ENCODE results near the gene NFATC2. TPM values are rescaled to one million over a fixed set of nuclear protein-coding genes. Genes with fewer than 3 reads are reported as not detected.

NFATC2 gene
- total and polyA plus RNA-seq, 8 donors, result 1.5 to 8.3 (median 4.3) TPM

DNA sequence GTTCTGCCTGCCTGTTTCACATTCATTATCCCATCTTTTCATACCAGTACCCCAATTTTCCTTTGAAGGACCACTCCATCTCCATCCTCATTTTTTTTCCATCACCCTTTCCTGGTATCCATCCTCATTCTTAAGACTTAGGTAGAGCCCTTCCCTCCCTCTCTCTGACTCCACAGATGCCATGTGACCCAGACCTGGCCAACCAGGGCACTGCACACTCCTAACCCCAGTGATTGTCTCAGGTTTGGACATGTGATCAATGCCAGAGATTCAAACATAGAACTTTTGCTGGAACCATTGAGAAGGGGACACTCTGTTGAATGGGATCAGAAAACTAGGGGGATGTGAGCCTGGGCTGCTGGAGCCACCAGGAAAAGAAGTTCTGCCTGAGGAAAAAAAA, 39.1 kb upstream of the NFATC2 start:
- no peaks in the 10 kb centered on the region for H3K4me1 ChIP-seq
- DNase-seq (no peak), ATAC-seq (no peak), FAIRE-seq (no peak)
- H3K27ac ChIP-seq, result no peak overlapping the region
- TF ChIP-seq, protein P1, sequence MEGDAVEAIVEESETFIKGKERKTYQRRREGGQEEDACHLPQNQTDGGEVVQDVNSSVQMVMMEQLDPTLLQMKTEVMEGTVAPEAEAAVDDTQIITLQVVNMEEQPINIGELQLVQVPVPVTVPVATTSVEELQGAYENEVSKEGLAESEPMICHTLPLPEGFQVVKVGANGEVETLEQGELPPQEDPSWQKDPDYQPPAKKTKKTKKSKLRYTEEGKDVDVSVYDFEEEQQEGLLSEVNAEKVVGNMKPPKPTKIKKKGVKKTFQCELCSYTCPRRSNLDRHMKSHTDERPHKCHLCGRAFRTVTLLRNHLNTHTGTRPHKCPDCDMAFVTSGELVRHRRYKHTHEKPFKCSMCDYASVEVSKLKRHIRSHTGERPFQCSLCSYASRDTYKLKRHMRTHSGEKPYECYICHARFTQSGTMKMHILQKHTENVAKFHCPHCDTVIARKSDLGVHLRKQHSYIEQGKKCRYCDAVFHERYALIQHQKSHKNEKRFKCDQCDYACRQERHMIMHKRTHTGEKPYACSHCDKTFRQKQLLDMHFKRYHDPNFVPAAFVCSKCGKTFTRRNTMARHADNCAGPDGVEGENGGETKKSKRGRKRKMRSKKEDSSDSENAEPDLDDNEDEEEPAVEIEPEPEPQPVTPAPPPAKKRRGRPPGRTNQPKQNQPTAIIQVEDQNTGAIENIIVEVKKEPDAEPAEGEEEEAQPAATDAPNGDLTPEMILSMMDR (IDR thresholded peaks at IDR 0.05), result no peak
- intact Hi-C loops (cut with DNase I), result no loop called here
- no peaks in the 10 kb centered on the region for H3K27me3 ChIP-seq
- H3K4me3 ChIP-seq, result no peak overlapping the region
- no peaks in the 10 kb centered on the region for H3K36me3 ChIP-seq
- no peaks in the 10 kb centered on the region for H3K9me3 ChIP-seq

DNA sequence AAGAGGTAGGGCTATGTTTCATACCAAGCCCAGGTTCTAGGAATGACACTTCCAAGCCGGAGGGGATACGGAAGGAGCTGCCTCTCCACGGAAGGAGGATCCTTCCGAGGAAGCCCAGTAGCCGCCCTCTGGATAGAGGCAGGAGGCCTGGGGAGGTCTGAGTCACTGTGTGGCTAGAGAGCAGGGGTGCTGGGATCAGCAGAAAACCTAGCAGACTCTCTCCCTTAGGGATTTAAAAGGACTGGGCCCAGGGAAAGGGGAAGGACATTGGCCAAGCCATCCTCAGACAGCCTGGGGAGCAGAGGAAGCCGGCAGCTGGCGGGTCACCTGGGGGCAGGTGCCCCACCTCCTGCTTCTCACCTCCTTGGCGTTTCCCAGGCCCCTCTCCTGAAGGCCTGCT, 36.6 kb upstream of the NFATC2 start:
- Histone ChIP-seq H3K4me3 (no peak overlapping the region), H3K36me3 (no peaks in the 10 kb centered on the region), H3K4me1 (no peaks in the 10 kb centered on the region), H3K27ac (no peak overlapping the region), H3K27me3 (no peaks in the 10 kb centered on the region), H3K9me3 (no peaks in the 10 kb centered on the region)
- ATAC-seq, result peak in 2 of 4 donors; percentile 29
- FAIRE-seq, result no peak
- intact Hi-C loops (cut with DNase I), result no loop called here
- DNase-seq, result no peak
- WGBS, 2 donors, result 76 to 78% methylated on average over 8 of the region's 8 CpGs
- TF ChIP-seq, protein P1 (IDR thresholded peaks at IDR 0.05), result no peak

DNA sequence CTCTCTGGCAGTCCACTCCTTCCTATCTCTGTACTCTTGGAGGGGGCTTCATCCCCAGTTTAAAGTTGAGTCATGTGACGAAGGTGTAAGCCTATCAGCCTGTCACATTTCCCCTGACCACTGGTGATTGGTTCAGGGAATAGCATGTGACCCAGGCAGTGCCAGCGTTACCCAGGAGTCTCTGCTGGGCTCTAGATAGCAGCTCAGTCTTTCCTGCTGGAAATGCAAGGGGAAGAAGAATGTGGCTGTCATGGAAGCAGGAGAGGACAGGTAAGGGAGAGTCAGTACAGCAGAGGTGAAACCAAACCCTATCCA, 35.6 kb upstream of the NFATC2 start:
- Histone ChIP-seq H3K4me3 (no peak overlapping the region), H3K27ac (no peak overlapping the region), H3K36me3 (no peaks in the 10 kb centered on the region), H3K9me3 (no peaks in the 10 kb centered on the region), H3K4me1 (no peaks in the 10 kb centered on the region), H3K27me3 (no peaks in the 10 kb centered on the region)
- intact Hi-C loops (cut with DNase I), result no loop called here
- ATAC-seq (no peak), DNase-seq (no peak), FAIRE-seq (no peak)
- TF ChIP-seq, protein P1 (IDR thresholded peaks at IDR 0.05), result no peak
- 85 to 87% methylated on average over 2 of the region's 2 CpGs for WGBS, 2 donors

DNA sequence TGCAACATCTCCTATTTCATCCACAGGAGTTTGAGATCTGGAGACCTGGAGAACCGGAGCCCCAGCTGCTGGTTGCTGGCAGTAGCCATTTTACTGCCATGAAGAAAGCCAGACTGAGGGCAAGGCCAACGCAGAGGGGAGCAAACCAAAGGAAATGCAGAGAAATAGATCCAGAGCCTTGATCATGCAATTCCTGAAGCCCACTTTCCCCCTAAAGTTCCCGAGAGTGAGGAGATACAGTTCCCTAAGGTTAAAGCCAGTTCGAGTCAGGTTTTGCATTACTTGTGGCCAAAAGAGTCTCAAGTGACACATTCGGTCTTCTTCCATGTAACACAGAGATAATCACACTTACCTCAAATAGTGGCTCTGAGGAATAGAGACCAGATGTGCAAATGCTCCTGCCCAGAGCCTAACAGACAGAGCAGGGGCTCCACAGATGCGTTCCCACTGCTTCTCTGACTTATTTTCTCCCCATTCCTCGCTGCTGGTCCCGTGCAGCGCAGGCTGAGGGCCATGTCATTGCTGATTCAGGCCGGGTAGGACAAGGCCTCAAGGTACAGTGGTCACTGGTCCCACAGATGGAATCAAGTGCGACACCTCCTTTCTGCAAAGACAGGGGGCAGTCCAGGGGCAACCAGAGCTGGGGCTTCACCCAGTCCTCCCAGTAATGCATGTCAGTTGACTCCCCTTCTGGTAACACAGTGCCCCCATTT, 35.1 kb upstream of the NFATC2 start:
- DNase-seq, result no peak
- Histone ChIP-seq H3K27me3 (no peaks in the 10 kb centered on the region), H3K36me3 (no peaks in the 10 kb centered on the region), H3K4me1 (no peaks in the 10 kb centered on the region), H3K27ac (no peak overlapping the region), H3K4me3 (no peak overlapping the region), H3K9me3 (no peaks in the 10 kb centered on the region)
- WGBS, 2 donors, result 86 to 92% methylated on average over 11 of the region's 11 CpGs
- FAIRE-seq, result no peak
- ATAC-seq, result no peak
- intact Hi-C loops (cut with DNase I), result no loop called here
- TF ChIP-seq, protein P1 (IDR thresholded peaks at IDR 0.05), result no peak

DNA sequence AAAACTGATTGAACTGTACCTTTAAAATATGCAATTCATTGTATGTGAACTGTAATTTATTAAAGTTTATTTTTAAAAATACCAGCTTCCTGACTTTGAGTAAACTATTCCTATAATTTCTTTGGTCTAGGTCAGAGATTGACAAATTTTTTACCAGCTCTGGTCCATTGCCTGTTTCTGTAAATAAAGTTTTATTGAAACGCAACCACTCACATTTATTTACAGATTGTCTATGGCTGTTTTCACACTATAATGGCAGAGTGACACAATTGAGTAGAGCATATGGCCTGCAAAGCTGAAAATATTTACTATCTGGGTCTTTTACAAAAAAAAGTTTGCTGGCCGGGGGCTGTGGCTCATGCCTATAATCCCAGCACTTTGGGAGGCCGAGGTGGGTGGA, 33.0 kb upstream of the NFATC2 start:
- Histone ChIP-seq H3K27me3 (no peaks in the 10 kb centered on the region), H3K4me1 (no peaks in the 10 kb centered on the region), H3K36me3 (no peaks in the 10 kb centered on the region), H3K9me3 (no peaks in the 10 kb centered on the region), H3K27ac (no peak overlapping the region), H3K4me3 (no peak overlapping the region)
- FAIRE-seq (no peak), DNase-seq (no peak), ATAC-seq (no peak)
- 77 to 86% methylated on average over 3 of the region's 3 CpGs for WGBS, 2 donors
- TF ChIP-seq, protein P1 (IDR thresholded peaks at IDR 0.05), result no peak
- intact Hi-C loops (cut with DNase I), result no loop called here

Data from pancreas (tissue), 10 donors.